Neural crest cell (in vitro differentiated cells): ENCODE data around the gene PSENEN. TPM values are rescaled to one million over a fixed set of nuclear protein-coding genes. Genes with fewer than 3 reads are reported as not detected.

Experiments
- DNase-seq: peaks from one replicate; pipeline ENCODE4 v3.0.0; 2021; ENCODE audit warnings: low read depth, mixed read lengths, low spot score
- H3K27ac Mint-ChIP-seq: one replicate; pipeline ENCODE4 v1.8.0; 2021; ENCODE audit warnings: mild to moderate bottlenecking, mixed read lengths; ENCODE audit not compliant: unreplicated experiment
- H3K27me3 Mint-ChIP-seq: 2 replicates; pipeline ENCODE4 v1.8.0; 2021; ENCODE audit warnings: low read depth, mild to moderate bottlenecking, mixed read lengths
- H3K36me3 Mint-ChIP-seq: 2 replicates; pipeline ENCODE4 v1.8.0; 2021; ENCODE audit warnings: low read depth, mild to moderate bottlenecking, mixed read lengths
- H3K4me1 Mint-ChIP-seq: 2 replicates; pipeline ENCODE4 v1.8.0; 2021; ENCODE audit warnings: mixed read lengths
- H3K4me3 Mint-ChIP-seq: one replicate; pipeline ENCODE4 v1.8.0; 2021; ENCODE audit warnings: mild to moderate bottlenecking, mixed read lengths
- H3K9me3 Mint-ChIP-seq: 2 replicates; pipeline ENCODE4 v1.8.0; 2021; ENCODE audit warnings: mixed read lengths
- CTCF ChIP-seq: fragments of 200-600 bp; sonication (generic); conservative IDR thresholded peaks from 2 replicates; pipeline ENCODE4 v1.5.0; 2021; ENCODE audit warnings: antibody characterized with exemption, mild to moderate bottlenecking
- total RNA-seq: library from RNA; stranded (reverse); gene quantifications from 2 replicates; pipeline ENCODE4 v1.2.1, GENCODE V29; 2021

PSENEN gene
- total RNA-seq, 1 donor from 2014 or later = 67.3 TPM

- no peak for TF ChIP-seq CTCF
- no peaks in the 10 kb centered on the region for H3K4me1 Mint-ChIP-seq
- no peak overlapping the region for H3K27ac Mint-ChIP-seq
- H3K4me3 Mint-ChIP-seq = no peak overlapping the region
- no peak for DNase-seq
- no peaks in the 10 kb centered on the region for H3K36me3 Mint-ChIP-seq
- H3K27me3 Mint-ChIP-seq = peaks cover 4% of the 10 kb centered on the region
- H3K9me3 Mint-ChIP-seq = no peaks in the 10 kb centered on the region
These were observed 43.9 kb downstream of the PSENEN start for GRCh38 chr19:35789195-35789977.

GRCh38 chr19:35789978-35790944 is 44.8 kb downstream of the PSENEN start:
- peaks cover 8% of the 10 kb centered on the region for H3K27me3 Mint-ChIP-seq
- H3K27ac Mint-ChIP-seq = no peak overlapping the region
- H3K4me3 Mint-ChIP-seq = no peak overlapping the region
- no peaks in the 10 kb centered on the region for H3K36me3 Mint-ChIP-seq
- no peak for DNase-seq
- H3K4me1 Mint-ChIP-seq = no peaks in the 10 kb centered on the region
- no peaks in the 10 kb centered on the region for H3K9me3 Mint-ChIP-seq
- TF ChIP-seq CTCF = no peak

GRCh38 chr19:35790981-35791813 is 45.7 kb downstream of the PSENEN start:
- DNase-seq = no peak

GRCh38 chr19:35791814-35792279 is 46.4 kb downstream of the PSENEN start:
- TF ChIP-seq CTCF = no peak
- DNase-seq = no peak
- H3K27ac Mint-ChIP-seq = no peak overlapping the region
- no peak overlapping the region for H3K4me3 Mint-ChIP-seq
- peaks cover 22% of the 10 kb centered on the region for H3K27me3 Mint-ChIP-seq
- H3K9me3 Mint-ChIP-seq = no peaks in the 10 kb centered on the region
- no peaks in the 10 kb centered on the region for H3K36me3 Mint-ChIP-seq
- no peaks in the 10 kb centered on the region for H3K4me1 Mint-ChIP-seq

More at GRCh38 chr19:35790981-35791813, 45.7 kb downstream of the PSENEN start:
- Mint-ChIP-seq H3K27ac (no peak overlapping the region), H3K4me1 (no peaks in the 10 kb centered on the region), H3K36me3 (no peaks in the 10 kb centered on the region), H3K9me3 (no peaks in the 10 kb centered on the region), H3K4me3 (no peak overlapping the region), H3K27me3 (peaks cover 15% of the 10 kb centered on the region)
- no peak for TF ChIP-seq CTCF

GRCh38 chr19:35792312-35792711 is 46.9 kb downstream of the PSENEN start:
- no peak for DNase-seq
- Mint-ChIP-seq H3K27me3 (peaks cover 26% of the 10 kb centered on the region), H3K27ac (no peak overlapping the region), H3K36me3 (no peaks in the 10 kb centered on the region), H3K4me1 (no peaks in the 10 kb centered on the region), H3K4me3 (peak overlapping the region; percentile 23), H3K9me3 (no peaks in the 10 kb centered on the region)
- no peak for TF ChIP-seq CTCF
